Activated T-helper 1 cell treated with Interleukin-2 at 50 U/mL for 16 hours (primary cell): ENCODE results near the gene SZRD1.

Experiments used
- DNase-seq: peaks from one replicate; pipeline ENCODE4 v3.0.0-alpha.2; 2020; ENCODE audit warnings: low read depth

The SZRD1 gene

GRCh38 chr1:16440470-16441281, 73.6 kb downstream of the SZRD1 start, which contains the start of gene NECAP2:
Gene NECAP2 (plus strand): TSS chr1:16440724. CDS start chr1:16440762, 38 bp downstream.
- DNase-seq: peak; percentile 88

- DNase-seq: no peak
Observed at GRCh38 chr1:16441282-16441665, 74.2 kb downstream of the SZRD1 start.

GRCh38 chr1:16442265-16442664, 75.2 kb downstream of the SZRD1 start:
- no peak for DNase-seq

GRCh38 chr1:16442941-16443340, 75.9 kb downstream of the SZRD1 start:
- DNase-seq: no peak

DNA sequence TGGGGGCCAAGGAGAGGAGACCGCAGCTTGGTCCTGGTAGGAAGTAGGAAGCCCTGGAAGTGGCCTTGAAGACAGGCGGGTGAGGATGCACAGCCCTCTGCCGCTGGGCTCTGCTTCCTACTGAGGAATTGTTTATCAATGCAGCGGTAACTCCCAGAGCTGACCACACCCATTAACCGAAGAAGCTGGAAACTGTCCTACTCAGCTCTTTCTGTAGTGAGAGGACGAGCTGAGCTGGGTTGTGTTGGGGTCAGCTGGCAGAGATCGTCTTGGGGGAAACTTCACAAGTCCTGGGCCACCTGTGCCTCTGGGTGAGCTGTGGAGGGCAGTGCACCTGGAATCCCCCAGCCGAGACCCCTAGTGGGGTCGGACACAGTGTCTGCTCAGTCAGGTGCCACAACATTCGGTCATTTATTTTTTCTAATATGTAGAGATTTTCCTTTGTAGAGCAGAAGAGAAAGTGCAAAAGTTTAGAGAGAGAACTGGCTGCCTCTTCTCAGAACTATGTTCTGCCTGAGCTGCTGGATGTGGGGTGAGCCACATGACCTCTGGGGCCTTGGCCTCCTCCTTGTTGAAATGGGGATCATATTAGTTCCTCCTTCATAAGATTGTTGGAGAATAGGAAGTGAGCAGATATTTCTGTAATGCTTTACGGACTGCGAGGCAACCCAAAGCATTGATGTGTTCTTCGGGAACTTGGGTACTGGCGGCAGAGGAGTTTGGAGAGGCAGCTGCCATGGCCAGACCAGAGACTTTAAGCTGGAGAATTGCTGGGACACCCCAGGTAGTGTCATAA, 77.1 kb downstream of the SZRD1 start:
- DNase-seq: no peak

- DNase-seq: no peak
Observed at GRCh38 chr1:16445052-16445451, 78.0 kb downstream of the SZRD1 start.

DNA sequence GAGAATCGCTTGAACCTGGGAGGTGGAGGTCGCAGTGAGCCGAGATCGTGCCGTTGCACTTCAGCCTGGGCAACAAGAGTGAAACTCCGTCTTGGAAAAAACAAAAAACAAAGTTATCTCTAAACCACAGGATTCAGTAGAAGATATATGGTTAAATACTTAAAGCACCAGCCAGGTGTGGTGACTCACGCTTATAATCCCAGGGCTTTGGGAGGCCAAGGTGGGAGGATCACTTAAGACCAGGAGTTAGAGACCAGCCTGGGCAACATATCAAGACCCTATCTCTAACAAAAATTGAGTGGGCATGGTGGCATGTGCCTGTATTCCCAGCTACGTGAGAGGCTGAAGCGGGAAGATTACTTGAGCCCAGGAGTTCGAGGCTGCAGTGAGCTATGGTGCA, 79.1 kb downstream of the SZRD1 start:
- DNase-seq: no peak

- no peak for DNase-seq
Observed at GRCh38 chr1:16447641-16448040, 80.6 kb downstream of the SZRD1 start.
